Activated naive CD4-positive, alpha-beta T cell treated with anti-CD3 and anti-CD28 coated beads, Interleukin-2, amount 50 U/mL, for 24 hours (primary cell): Measurements from ENCODE around the gene SELENOK.
A peak's percentile ranks its signal among the peaks of the same experiment; 100 is the strongest.
"Not testable (repeated sequence)": the region's sequence is repeated elsewhere in the genome, so short reads cannot be mapped to it uniquely, and the experiment has no call there.

Experiments
- H3K27ac Mint-ChIP-seq: one replicate; pipeline ENCODE4 v1.8.0; 2021; ENCODE audit warnings: mild to moderate bottlenecking, mixed read lengths
- H3K27me3 Mint-ChIP-seq: one replicate; pipeline ENCODE4 v1.8.0; 2021; ENCODE audit warnings: mixed read lengths
- H3K36me3 Mint-ChIP-seq: one replicate; pipeline ENCODE4 v1.8.0; 2021; ENCODE audit warnings: mixed read lengths
- H3K4me1 Mint-ChIP-seq: one replicate; pipeline ENCODE4 v1.8.0; 2021; ENCODE audit warnings: mixed read lengths
- H3K4me3 Mint-ChIP-seq: one replicate; pipeline ENCODE4 v1.8.0; 2021; ENCODE audit warnings: mild to moderate bottlenecking, mixed read lengths
- H3K9me3 Mint-ChIP-seq: one replicate; pipeline ENCODE4 v1.8.0; 2021; ENCODE audit warnings: mixed read lengths

The SELENOK gene

GRCh38 chr3:53891497-53892285 is at the start of gene SELENOK:
SELENOK (minus strand) TSS chr3:53891859.
- no peaks in the 10 kb centered on the region for H3K9me3 Mint-ChIP-seq
- peaks cover 5% of the 10 kb centered on the region for H3K27me3 Mint-ChIP-seq
- H3K27ac Mint-ChIP-seq: peak within 1 kb of the TSS; percentile 99
- H3K36me3 Mint-ChIP-seq: peaks cover 10% of the 10 kb centered on the region
- H3K4me3 Mint-ChIP-seq: peak within 1 kb of the TSS; percentile 95
- peaks cover 56% of the 10 kb centered on the region for H3K4me1 Mint-ChIP-seq

- peaks cover under 1% of the 10 kb centered on the region for H3K36me3 Mint-ChIP-seq
- H3K4me3 Mint-ChIP-seq: no peak overlapping the region
- H3K9me3 Mint-ChIP-seq: peaks cover 5% of the 10 kb centered on the region
- H3K4me1 Mint-ChIP-seq: no peaks in the 10 kb centered on the region
- H3K27me3 Mint-ChIP-seq: peaks cover 14% of the 10 kb centered on the region
- no peak overlapping the region for H3K27ac Mint-ChIP-seq
These were observed 49.5 kb upstream of the SELENOK start for GRCh38 chr3:53941184-53941583.

- Mint-ChIP-seq H3K27ac (no peak overlapping the region), H3K36me3 (peaks cover 2% of the 10 kb centered on the region), H3K9me3 (peaks cover under 1% of the 10 kb centered on the region), H3K4me1 (no peaks in the 10 kb centered on the region), H3K4me3 (no peak overlapping the region), H3K27me3 (peaks cover 15% of the 10 kb centered on the region)
These were observed 49.0 kb upstream of the SELENOK start for GRCh38 chr3:53940623-53941022.

- H3K36me3 Mint-ChIP-seq: peaks cover 4% of the 10 kb centered on the region
- no peak overlapping the region for H3K4me3 Mint-ChIP-seq
- no peaks in the 10 kb centered on the region for H3K4me1 Mint-ChIP-seq
- no peak overlapping the region for H3K27ac Mint-ChIP-seq
- H3K27me3 Mint-ChIP-seq: peaks cover 19% of the 10 kb centered on the region
- peaks cover 3% of the 10 kb centered on the region for H3K9me3 Mint-ChIP-seq
These were observed 48.2 kb upstream of the SELENOK start for GRCh38 chr3:53939813-53940212.

GRCh38 chr3:53939086-53939582 is 47.5 kb upstream of the SELENOK start:
- Mint-ChIP-seq H3K4me3 (no peak overlapping the region), H3K4me1 (no peaks in the 10 kb centered on the region), H3K9me3 (peaks cover 3% of the 10 kb centered on the region), H3K27ac (no peak overlapping the region), H3K36me3 (peaks cover 4% of the 10 kb centered on the region), H3K27me3 (peaks cover 19% of the 10 kb centered on the region)

- Mint-ChIP-seq H3K27ac (no peak overlapping the region), H3K36me3 (peaks cover 4% of the 10 kb centered on the region), H3K4me1 (no peaks in the 10 kb centered on the region), H3K9me3 (peaks cover 3% of the 10 kb centered on the region), H3K27me3 (peaks cover 21% of the 10 kb centered on the region), H3K4me3 (no peak overlapping the region)
These were observed 47.0 kb upstream of the SELENOK start for GRCh38 chr3:53938645-53939044.

- H3K4me3 Mint-ChIP-seq: no peak overlapping the region
- peaks cover 22% of the 10 kb centered on the region for H3K27me3 Mint-ChIP-seq
- H3K27ac Mint-ChIP-seq: no peak overlapping the region
- H3K4me1 Mint-ChIP-seq: no peaks in the 10 kb centered on the region
- H3K9me3 Mint-ChIP-seq: peaks cover 3% of the 10 kb centered on the region
- H3K36me3 Mint-ChIP-seq: peaks cover 4% of the 10 kb centered on the region
These were observed 44.7 kb upstream of the SELENOK start for GRCh38 chr3:53936347-53936746.

- H3K4me1 Mint-ChIP-seq: no peaks in the 10 kb centered on the region
- peaks cover 3% of the 10 kb centered on the region for H3K9me3 Mint-ChIP-seq
- no peak overlapping the region for H3K27ac Mint-ChIP-seq
- H3K4me3 Mint-ChIP-seq: no peak overlapping the region
- peaks cover 22% of the 10 kb centered on the region for H3K27me3 Mint-ChIP-seq
- H3K36me3 Mint-ChIP-seq: peaks cover 4% of the 10 kb centered on the region
These were observed 43.7 kb upstream of the SELENOK start for GRCh38 chr3:53935283-53935901.

- not testable (repeated sequence) for H3K9me3 Mint-ChIP-seq, H3K4me1 Mint-ChIP-seq, H3K4me3 Mint-ChIP-seq, H3K27ac Mint-ChIP-seq, H3K27me3 Mint-ChIP-seq, H3K36me3 Mint-ChIP-seq
These were observed 35.7 kb upstream of the SELENOK start for GRCh38 chr3:53927208-53927872.

- H3K4me1 Mint-ChIP-seq: no peaks in the 10 kb centered on the region
- H3K9me3 Mint-ChIP-seq: no peaks in the 10 kb centered on the region
- H3K36me3 Mint-ChIP-seq: peaks cover 3% of the 10 kb centered on the region
- no peak overlapping the region for H3K27ac Mint-ChIP-seq
- H3K27me3 Mint-ChIP-seq: peaks cover 18% of the 10 kb centered on the region
- H3K4me3 Mint-ChIP-seq: no peak overlapping the region
These were observed 29.6 kb upstream of the SELENOK start for GRCh38 chr3:53921296-53921695.

- no peaks in the 10 kb centered on the region for H3K9me3 Mint-ChIP-seq
- H3K36me3 Mint-ChIP-seq: peaks cover 3% of the 10 kb centered on the region
- H3K4me3 Mint-ChIP-seq: no peak overlapping the region
- H3K4me1 Mint-ChIP-seq: no peaks in the 10 kb centered on the region
- H3K27me3 Mint-ChIP-seq: peaks cover 25% of the 10 kb centered on the region
- H3K27ac Mint-ChIP-seq: no peak overlapping the region
These were observed 28.1 kb upstream of the SELENOK start for GRCh38 chr3:53919741-53920140.

- Mint-ChIP-seq H3K27me3 (peaks cover 36% of the 10 kb centered on the region), H3K4me3 (no peak overlapping the region), H3K27ac (no peak overlapping the region), H3K9me3 (peaks cover 3% of the 10 kb centered on the region), H3K4me1 (no peaks in the 10 kb centered on the region), H3K36me3 (no peaks in the 10 kb centered on the region)
These were observed 21.7 kb upstream of the SELENOK start for GRCh38 chr3:53913401-53913800.

- Mint-ChIP-seq H3K27me3 (peaks cover 32% of the 10 kb centered on the region), H3K27ac (no peak overlapping the region), H3K4me1 (no peaks in the 10 kb centered on the region), H3K4me3 (no peak overlapping the region), H3K36me3 (peaks cover 4% of the 10 kb centered on the region), H3K9me3 (no peaks in the 10 kb centered on the region)
These were observed 11.1 kb upstream of the SELENOK start for GRCh38 chr3:53902711-53903110.

GRCh38 chr3:53902067-53902466 is 10.4 kb upstream of the SELENOK start:
- Mint-ChIP-seq H3K9me3 (no peaks in the 10 kb centered on the region), H3K27ac (no peak overlapping the region), H3K36me3 (peaks cover 4% of the 10 kb centered on the region), H3K4me1 (no peaks in the 10 kb centered on the region), H3K4me3 (no peak overlapping the region), H3K27me3 (peaks cover 32% of the 10 kb centered on the region)

GRCh38 chr3:53900666-53901331 is 9.1 kb upstream of the SELENOK start:
- Mint-ChIP-seq H3K27me3 (peaks cover 26% of the 10 kb centered on the region), H3K4me1 (no peaks in the 10 kb centered on the region), H3K9me3 (no peaks in the 10 kb centered on the region), H3K36me3 (no peaks in the 10 kb centered on the region), H3K4me3 (no peak overlapping the region), H3K27ac (no peak overlapping the region)
